Measurements from ENCODE around the gene NODAL. TPM values are rescaled to one million over a fixed set of nuclear protein-coding genes. Genes with fewer than 3 reads are reported as not detected.
"Not testable (repeated sequence)": the region's sequence is repeated elsewhere in the genome, so short reads cannot be mapped to it uniquely, and the experiment has no call there.

NODAL gene
- total RNA-seq = not detected in 2 replicates

DNA sequence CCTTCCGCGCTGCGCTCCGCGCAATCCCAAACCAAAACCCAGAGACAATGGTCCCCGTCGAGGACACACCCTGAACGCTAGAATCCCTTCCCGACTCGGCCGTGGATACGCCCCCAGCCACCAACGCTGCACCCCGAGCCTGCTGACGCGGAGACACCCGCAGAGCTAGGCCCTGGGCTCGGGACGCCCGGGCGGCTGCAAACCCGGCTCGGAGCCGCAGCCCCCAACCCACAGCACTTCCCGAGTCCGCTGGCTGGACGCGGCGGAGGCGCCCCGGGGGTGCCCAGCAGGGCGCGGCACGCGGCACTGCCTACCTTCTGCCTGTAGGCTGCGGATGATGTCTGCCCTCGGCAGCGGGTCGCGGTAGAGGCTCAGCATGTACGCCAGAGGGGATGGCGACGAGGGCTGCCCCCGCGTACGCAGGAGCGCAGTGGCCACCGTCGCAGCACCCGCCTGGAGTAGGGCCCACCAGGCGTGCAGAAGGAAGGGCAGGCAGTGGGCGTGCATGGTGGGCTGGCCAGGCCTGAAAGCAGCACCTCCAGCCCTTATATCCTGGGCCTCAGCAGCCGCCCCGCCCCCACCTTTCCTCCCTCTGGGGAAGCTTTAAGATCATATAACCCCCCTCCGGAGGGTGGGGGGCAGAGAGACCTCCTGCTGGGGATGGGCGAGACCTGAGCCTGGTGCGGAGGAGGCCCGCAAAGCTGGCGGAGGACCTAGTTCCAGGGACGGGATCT is at the start of gene NODAL:
NODAL (minus strand) TSS at position 521 of the 734 bp plus-strand sequence; CDS start at position 507, 14 bp downstream.
- DNase-seq (ENCODE audit: low read depth, low spot score) = no peak

DNA sequence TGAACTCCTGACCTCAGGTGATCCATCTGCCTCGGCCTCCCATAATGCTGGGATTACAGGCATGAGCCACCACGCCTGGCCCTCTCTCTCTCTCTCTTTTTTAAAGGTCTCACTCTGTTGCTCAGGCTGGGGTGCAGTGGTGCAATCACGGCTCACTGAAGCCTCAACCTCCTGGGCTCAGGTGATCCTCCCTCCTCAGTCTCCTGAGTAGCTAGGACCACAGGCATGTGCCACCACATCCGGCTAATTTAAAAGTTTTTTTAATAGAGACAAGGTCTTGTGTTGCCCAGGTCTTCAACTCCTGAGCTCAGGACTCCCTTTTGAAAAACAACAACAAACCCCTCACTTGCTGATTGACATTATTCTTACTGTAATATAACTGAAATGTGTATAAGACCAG is 48.7 kb upstream of the NODAL start:
- no peak for DNase-seq (ENCODE audit: low read depth, low spot score)

DNA sequence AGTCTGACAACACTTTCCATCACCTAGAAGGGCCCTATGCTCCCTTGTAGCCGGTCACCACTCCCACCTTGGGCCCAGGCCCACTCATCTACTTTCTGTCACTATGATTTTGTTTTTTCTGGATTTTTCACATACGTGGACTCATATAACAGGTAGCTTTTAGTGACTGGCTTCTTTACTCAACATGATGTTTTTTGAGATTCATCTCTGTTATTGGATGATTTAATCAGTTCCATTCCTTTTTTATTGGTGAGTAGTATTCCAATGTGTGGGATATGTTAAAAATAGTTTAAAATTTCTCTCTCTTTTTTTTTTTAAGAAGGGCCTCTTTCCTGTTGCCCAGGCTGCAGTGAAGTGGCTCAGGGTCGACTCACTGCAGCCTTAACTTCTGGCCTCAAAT is 46.3 kb upstream of the NODAL start:
- no peak for DNase-seq (ENCODE audit: low read depth, low spot score)

DNA sequence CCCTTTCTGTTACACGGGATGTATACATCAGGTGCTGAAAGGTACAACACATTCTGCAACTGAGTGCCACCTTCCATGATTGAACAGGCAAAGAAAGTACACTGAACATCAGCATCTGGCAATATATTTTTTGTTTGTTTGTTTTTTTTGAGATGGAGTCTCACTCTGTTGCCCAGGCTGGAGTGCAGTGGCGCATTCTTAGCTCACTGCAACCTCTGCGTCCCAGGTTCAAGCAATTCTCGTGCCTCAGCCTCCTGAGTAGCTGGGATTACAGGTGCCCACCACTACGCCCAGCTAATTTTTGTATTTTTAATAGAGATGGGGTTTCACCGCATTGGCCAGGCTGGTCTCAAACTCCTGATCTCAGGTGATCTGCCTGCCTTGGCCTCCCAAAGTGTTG is 42.4 kb upstream of the NODAL start:
- not testable (repeated sequence) for DNase-seq (ENCODE audit: low read depth, low spot score)

DNA sequence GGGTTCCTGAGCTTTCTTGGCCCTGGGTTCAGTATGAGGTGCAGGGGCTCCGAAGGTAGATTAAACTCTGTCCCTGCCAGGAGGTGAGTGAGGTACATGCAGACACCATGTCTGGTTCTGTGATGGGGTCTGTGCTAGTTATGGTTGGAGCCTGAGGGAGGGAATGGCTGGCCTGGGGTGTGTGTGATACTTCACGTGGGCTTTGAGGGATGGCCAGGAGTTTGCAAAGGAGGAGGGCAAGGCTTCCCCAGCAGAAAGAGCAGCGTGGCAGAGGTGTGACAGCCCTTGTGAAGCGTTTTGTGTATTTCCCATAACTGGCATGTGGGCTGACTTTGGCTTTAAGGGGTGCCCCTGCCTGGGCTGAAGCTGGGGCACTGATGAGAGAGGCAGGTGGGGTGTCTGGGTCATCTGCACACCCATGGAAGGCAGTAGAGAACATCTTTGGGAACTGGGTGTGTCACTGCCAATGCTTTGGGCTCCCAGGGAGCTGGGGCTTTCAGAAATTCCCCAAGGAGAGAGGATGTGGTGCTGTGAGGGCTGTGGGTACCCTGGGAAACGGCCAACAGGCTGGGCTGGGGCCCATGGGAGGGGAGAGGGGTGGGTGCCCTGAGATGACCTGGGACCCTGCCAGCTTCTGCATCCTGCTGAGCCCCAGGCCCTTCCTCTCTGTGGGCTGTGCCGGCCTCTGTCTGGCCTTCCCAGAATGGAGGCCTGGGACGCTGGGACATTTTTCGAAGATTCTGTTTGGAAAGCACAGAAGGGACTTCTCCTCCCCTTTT is 41.7 kb upstream of the NODAL start:
- DNase-seq (ENCODE audit: low read depth, low spot score) = no peak

DNA sequence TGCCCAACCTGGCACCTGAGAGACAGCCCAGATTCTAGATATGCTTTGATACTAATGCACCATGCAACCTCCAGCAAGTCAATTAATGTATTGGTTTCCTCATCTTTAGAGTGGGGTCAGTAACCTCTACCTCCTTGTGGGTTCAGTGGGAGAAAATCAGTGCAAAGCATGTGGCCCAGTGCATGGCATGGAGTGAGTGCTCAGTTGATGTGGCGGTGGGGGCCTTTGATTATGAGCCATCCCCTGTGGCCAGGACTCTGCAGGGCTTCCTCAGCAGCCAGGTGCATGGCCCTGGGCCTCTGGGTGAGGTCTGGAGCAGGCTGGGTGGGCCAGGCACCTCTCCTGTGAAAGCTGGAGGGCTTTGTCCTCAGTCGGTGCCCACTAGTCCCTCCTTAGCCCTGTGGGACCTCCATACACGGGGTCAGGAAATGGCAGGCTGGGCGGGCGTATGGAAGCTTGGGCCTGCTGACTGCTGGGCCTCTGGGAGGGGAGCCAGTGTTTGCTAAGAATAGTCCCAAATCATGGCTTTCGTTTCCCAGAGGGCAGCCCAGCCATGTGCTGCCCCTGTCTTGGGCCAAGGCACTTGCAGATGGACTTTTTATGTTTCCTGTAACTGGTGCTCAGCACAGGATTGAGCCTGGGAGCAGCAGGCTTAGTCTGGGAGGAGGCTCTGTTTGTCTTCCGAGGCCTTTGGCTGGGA is 40.5 kb upstream of the NODAL start:
- DNase-seq (ENCODE audit: low read depth, low spot score) = no peak

DNA sequence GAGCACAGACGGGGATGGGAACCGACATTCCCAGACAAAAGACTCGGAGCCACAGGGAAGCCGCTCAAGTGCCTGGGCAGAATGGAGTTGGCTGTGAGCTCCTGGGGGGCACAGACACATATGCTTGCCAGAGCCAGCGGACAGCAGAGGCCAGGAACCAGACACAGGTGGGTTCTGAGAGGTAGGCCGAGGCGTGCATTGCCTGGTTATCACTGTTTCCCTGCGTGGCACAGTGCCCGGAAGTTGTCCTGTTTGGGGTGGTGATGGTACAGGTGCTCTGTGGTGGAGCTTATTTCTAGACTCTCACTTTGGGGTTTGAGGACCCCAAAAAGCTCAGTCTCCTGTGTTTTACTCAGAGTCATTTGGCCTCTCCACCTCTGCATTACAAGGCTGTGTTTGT is 39.6 kb upstream of the NODAL start:
- DNase-seq (ENCODE audit: low read depth, low spot score) = no peak

DNA sequence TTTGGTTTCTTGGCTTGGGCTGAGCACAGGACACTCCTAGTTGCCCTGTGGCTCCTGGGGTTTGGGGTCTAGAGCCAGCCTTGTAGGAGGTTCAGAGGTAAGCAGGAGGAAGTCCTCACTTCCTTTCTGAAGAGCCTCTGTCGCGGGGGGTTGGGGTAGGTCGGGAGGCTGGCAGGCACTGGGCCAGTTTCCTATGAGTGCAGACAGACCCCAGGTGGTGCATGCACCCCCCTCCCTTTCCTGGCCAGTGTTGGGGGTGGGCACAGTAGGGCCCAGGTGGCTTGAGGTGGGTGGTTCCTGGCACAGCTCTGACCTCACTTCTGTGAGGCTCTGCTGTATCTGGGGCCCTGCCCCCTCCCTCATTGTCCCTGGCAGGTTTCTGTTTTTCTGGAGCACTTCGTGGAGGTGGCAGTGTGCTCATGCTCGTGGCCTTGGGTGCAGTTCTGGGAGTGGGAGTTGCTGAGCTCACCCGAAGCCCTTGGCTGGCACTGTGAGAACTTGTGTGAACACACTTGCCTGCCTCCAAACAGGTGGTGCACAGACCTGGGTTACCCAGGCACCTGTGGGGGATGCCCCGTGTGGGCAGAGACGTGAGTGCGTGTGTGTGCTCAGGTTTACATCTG is 38.9 kb upstream of the NODAL start:
- no peak for DNase-seq (ENCODE audit: low read depth, low spot score)

DNA sequence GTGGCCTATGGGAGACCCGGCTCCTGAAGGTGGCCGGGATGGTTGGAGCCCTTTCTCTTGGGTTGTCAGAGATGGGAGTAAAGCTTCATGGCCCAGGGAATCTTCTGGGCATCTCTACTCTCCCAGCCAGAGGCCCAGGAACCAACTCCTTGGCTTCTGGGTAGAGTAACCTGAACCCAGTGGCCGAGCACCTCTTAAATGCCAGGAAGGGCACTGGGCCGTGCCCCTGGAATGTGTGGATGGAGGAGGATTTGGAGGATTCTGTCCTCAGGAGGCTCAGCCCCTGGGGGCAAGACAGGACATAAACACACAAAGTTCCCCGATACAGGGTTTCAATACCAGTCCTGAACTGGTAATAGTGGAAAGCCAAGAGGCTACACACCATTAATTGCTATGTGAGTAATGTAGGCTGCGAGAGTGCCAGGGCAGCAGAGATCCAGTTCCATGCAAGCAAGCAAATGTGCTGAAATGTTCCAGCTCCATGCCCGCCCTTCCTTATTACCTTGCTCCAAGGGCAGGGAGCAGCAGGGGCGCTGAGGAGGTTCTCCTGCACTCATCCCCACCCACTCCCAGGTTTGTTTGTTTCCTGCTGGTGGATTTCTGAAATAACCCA is 38.3 kb upstream of the NODAL start:
- no peak for DNase-seq (ENCODE audit: low read depth, low spot score)

DNA sequence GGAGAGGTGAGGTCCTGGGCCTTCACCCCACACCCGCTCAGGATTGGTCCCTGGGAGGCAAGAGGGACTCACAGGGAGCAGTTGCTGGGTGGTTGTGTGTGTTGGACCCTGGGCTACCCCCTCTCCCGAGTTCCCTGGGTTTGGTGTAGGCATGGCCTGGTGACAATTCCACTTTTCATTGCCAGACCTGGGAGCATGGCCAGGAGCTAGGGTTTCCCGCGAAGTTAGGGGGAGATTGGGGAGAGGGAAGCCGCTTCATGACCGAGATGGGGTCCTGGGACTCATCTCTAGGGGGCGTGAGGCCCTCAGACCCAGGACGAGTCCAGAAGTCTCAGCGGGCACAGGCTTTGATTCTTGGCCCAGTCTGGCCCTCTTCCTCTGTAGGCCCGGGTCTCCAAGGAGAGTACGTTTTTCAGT is 37.7 kb upstream of the NODAL start:
- DNase-seq (ENCODE audit: low read depth, low spot score) = no peak

DNA sequence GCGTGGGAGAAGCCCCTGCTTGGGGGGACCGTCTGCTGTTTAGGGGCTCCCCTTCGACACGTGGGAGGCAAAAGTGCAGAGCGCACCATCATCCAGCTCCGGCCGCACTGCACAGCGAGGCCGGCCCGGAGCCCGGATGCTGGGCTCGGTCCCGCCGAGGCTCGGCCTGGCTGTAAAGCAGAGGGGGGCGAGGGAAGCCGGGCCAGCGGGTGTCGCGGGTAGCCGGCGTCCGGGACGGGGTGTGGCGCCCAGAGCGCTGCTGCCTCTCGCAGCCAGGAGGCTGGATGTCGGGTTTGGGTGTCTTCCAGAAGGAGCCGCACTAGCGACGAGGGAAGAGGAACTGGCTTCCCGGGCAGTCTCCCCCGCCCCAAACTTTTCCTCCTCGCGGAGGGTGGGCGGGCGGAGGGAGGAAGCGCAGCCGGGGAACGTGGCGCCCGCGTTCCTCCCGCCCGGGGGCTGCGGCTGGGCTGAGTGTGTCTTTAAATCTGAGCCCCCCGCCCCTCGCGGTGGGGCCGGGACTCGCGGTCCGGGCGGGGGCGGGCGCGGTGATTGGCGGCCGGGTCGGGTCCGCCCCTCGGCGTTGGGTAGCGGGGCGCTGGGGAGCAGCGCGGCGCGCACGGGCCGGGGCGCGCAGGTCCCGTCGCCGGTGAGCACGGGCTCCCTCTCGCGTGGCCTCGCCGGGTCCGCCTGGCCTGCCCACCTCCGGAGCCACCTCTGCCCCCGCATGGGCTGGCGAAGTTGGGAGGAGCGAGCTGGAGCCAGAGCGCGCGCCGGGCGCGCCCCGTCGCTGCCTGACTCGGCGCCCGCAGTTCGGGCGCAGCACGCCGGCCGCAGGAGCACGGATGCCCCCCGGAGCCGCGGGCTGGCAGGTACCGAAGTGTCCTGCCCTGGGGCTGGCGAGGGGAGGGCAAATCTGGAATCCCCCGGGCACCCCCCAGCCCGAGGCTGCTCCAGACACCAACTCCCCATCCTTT is 37.0 kb upstream of the NODAL start, which contains the start of gene PALD1:
PALD1 (plus strand) TSS at position 577 of the 974 bp plus-strand sequence. CDS start 47,185 bp downstream, outside the sequence.
- no peak for DNase-seq (ENCODE audit: low read depth, low spot score)

DNA sequence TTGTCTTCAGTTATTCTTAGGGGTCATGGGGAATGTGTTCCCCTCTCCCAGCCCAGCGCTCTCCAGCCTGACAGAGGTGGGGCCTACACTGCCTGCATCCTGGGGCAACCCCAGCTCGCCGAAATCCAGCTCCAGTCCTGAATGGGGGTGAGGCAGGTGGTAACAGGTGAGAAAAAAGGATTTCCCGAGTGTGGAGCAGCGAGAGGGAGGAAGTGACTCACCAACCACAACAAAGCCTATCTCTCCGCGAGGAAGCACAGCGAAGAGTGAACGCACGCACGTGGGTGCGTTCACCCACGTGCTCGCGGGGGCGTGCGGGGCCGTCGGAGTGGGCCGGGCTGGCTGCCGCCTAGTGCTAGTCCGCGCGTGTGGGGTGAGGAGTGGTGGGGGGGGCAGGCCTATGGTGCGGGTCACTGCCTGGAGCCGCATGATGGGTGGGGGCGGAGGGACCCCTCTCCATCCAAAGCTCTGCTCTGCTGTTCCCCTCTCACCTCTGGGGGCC is 36.2 kb upstream of the NODAL start:
- no peak for DNase-seq (ENCODE audit: low read depth, low spot score)

DNA sequence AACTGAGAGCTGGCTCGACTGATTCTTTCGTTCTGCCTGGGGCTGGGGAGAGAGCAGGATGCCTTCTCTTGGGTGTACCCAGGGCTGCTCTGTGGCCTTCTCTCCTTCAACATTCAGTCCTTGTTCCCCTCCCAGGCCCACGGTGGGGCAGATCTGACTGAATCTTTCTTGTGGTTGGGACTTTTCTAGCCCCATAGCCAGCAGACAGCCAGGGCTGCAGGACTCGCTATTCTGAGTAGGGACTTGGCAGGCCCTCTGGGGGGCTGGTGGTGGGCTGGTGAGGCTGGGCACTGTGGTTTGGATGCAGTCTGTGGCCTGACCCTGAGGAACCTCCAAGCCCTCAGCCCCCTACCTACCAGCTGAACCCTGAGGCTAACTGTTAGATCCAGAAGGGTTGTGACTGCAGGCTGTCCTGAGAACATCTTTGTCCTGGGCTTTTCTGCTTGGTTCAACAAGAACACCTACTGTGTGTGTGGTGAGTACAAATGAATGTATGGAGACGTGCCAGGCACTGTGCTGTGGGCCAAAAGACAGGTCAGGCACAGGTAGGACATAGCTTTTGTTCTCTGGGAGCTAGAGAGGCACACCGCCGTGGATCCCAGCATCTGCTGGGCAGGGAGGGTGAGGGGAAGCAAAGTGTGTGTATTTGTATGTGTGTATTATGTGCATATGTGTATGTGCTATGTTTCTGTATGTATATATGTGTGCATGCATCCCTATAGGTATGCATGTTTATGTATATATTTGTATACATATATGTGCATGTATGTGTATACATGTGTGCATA is 35.0 kb upstream of the NODAL start:
- no peak for DNase-seq (ENCODE audit: low read depth, low spot score)

DNA sequence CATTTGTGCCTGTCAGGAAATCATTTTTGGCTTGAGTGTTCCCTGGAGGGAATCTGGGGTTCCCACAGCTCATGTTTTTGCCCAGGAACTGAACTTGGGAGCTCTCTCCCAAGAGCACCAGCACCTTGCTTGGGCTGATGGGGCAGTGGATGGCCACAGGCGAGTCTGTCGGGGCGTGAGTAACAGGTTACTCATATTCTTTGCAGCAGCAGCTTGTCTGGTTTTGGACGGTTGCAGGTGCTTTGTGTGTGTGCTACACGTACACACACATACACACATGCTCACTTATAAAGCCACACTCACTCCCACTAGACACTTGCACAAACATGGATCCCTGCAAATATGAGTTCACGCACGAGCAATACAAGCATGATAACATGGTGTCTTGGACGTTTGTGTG is 34.2 kb upstream of the NODAL start:
- no peak for DNase-seq (ENCODE audit: low read depth, low spot score)

DNA sequence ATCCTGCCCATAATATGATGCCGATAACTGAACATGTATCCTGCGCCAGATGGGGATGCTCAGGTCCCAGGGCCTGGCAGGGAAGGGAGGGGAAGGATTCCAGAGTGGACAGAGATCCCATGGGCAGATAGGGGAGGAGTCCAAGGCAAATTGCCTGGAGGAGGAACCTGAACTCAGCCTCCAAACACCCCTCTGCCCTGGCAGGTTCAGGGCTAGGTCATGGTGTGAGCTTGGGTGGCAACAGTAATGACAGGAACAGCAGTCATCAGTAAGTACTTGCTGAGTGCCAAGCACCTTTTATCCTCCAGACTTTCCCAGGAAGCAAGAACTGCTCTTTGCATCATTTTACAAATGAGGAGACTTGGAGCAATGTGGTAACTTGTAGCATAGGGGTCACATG is 33.3 kb upstream of the NODAL start:
- no peak for DNase-seq (ENCODE audit: low read depth, low spot score)

DNA sequence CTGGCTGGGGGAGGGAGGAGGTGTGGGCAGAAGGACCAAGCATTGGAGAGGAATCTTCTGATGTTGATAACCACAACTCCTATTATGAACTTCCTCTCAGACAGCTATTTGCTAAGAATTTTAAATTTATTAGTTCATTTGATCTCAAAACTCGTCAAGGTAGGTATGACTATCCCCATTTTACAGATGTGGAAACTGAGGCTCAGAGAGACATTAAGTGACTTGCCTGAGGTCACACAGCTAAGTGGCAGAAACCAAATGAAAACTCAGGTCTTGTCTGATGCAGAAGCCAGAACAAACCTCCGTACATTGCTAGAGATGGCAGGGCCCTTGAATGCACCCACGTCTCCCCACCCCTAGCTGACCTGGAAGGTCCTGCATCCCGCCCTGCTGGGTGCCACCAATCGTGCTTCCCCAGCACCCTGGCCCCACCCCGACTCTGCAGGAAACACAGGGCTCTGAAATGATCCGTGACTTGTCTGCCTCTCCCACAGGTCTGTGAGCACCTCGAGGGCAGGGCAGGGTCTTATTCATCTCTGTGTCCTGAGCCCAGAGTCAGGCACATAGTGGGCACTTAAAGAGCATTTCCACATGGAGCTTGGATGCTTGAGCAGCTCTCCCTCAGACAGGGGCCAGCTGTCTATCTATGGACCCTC is 31.4 kb upstream of the NODAL start:
- no peak for DNase-seq (ENCODE audit: low read depth, low spot score)

DNA sequence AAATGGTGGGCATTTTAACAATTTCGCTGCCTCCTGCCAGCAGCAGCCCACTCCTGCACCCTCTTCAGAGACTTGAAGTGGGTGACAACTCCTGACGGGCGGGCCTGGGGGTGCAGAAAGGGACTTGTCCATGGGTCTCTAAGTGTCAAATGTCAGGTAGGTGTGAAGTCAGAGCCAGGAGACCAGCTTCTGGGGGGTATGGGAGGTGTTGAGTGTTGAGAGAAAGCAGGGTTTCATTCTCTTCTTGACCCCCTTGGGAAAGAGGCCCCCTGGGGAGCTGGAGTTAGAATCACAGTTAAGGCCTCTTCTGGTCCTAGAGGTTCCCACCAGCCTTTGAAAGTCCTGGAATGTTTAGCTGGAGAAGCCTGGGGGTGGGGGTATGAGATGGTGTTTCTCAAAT is 25.5 kb upstream of the NODAL start:
- no peak for DNase-seq (ENCODE audit: low read depth, low spot score)

DNA sequence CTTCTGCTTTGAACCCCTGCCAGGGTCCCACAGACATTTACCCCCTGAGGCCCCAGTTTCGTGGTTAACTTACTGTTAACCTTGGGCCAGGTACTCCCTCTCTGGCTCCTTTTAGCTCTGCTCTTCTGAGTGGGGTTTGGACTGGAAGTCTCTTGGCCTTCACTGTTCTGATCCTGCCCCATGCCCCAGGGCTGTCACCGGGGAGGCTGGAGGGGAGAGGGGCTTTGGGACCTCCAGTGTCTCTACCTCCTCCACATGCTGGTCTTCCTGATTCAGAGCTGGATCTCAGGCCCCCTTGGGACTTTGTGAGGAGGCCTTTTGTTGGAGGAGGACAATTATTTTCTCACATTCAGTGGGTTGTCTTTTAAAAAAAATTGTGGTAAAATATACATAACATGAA is 24.4 kb upstream of the NODAL start:
- no peak for DNase-seq (ENCODE audit: low read depth, low spot score)

DNA sequence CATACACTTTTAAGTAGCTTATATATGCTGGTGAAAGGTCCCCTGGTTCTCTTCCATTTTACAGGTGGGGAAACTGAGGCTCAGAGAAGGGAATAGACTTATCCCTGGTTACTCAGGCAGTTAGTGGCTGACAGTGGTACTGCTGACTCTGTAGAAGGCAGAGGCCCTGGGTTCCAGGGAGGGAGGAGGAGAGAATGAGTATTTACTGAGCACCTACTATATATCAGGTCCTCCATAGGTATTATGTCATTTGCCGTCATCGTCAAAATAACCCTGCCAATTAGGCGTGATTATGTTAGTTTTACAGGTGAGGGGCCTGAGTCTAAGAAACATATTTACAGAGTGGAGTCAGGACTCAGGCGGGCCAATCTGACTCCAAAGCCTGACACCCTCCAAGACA is 23.8 kb upstream of the NODAL start:
- no peak for DNase-seq (ENCODE audit: low read depth, low spot score)
